ENCODE data around the gene ORC5. TPM values are rescaled to one million over a fixed set of nuclear protein-coding genes. Genes with fewer than 3 reads are reported as not detected.

The ORC5 gene
- polyA plus RNA-seq, 2 of the 4 experiments (the other 2 are of a cell fraction): 17.8 to 28.4 TPM

DNA sequence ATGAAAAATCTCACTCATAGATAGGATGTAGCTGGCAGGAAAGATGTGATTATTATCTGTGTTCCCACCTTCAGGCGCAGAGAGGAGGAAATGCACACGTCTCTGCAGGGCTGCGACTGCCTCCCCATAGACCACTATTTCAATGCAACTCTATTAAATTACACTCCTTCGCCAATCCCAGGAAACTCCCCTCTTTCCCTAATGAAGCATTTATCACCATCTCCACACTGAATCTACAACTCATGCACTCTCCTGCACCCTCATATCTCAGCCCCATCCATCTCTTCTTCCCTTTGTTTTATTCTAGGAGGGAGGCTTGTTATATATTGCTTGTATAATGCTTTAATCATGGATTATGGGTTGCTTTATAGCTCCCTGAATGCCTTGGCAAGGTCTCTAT is 116.6 kb downstream of the ORC5 start:
- Histone ChIP-seq H3K4me2 (no peak overlapping the region), H3K4me1 (no peaks in the 10 kb centered on the region), H3K27ac (no peak overlapping the region), H3K9me3 (no peaks in the 10 kb centered on the region), H3K4me3 (no peak overlapping the region)
- no peak for FAIRE-seq
- CTCF ChIA-PET: no interaction called here
- no peak for DNase-seq (ENCODE audit: low read depth in 1 of 2, low spot score in 1 of 2)
- POLR2A ChIA-PET: no interaction called here
- no peak for ATAC-seq
- 57% methylated on average over 4 of the region's 4 CpGs for WGBS (ENCODE audit: missing lambda C conversion rate)
- TF ChIP-seq CHD4 (IDR thresholded peaks at IDR 0.05; ENCODE audit: borderline replicate concordance): no peak
- no peak for TF ChIP-seq EP300 (IDR thresholded peaks at IDR 0.05)
- TF ChIP-seq ESRRA (IDR thresholded peaks at IDR 0.05; ENCODE audit: borderline replicate concordance, low read length): no peak
- no peak for TF ChIP-seq ZC3H11A (IDR thresholded peaks at IDR 0.05)
- no peak for TF ChIP-seq JUNB (IDR thresholded peaks at IDR 0.05)
- TF ChIP-seq MAZ (IDR thresholded peaks at IDR 0.05; ENCODE audit: borderline replicate concordance, low read depth, low read length): no peak

DNA sequence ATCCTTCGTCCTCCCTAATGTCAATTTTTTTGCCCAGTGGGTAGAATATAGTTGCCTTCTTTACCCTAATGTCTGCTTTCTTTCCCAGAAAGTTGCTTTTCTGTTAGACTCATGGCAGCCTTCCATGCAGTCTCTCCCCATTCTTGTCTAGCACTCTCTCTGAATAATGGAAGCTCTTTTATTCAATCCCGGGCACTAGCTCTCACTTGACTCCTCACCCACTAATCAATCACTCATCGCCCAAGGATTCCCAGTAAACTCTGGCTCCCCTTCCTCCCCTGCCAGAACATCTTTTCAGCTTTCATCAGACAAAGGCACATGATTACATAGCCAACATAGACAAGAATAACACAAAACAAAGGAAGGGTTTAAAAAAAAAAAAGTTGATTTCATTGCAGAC is 118.2 kb downstream of the ORC5 start:
- Histone ChIP-seq H3K9me3 (no peaks in the 10 kb centered on the region), H3K27ac (no peak overlapping the region), H3K4me1 (no peaks in the 10 kb centered on the region), H3K4me3 (no peak overlapping the region), H3K4me2 (no peak overlapping the region)
- TF ChIP-seq RCOR1 (IDR thresholded peaks at IDR 0.05; ENCODE audit: low read depth, low read length): no peak
- TF ChIP-seq, protein P1, sequence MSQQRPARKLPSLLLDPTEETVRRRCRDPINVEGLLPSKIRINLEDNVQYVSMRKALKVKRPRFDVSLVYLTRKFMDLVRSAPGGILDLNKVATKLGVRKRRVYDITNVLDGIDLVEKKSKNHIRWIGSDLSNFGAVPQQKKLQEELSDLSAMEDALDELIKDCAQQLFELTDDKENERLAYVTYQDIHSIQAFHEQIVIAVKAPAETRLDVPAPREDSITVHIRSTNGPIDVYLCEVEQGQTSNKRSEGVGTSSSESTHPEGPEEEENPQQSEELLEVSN (IDR thresholded peaks at IDR 0.05; ENCODE audit: borderline replicate concordance, low read depth): no peak
- TF ChIP-seq, protein P2, sequence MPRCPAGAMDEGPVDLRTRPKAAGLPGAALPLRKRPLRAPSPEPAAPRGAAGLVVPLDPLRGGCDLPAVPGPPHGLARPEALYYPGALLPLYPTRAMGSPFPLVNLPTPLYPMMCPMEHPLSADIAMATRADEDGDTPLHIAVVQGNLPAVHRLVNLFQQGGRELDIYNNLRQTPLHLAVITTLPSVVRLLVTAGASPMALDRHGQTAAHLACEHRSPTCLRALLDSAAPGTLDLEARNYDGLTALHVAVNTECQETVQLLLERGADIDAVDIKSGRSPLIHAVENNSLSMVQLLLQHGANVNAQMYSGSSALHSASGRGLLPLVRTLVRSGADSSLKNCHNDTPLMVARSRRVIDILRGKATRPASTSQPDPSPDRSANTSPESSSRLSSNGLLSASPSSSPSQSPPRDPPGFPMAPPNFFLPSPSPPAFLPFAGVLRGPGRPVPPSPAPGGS (IDR thresholded peaks at IDR 0.05): no peak
- TF ChIP-seq, protein P3, sequence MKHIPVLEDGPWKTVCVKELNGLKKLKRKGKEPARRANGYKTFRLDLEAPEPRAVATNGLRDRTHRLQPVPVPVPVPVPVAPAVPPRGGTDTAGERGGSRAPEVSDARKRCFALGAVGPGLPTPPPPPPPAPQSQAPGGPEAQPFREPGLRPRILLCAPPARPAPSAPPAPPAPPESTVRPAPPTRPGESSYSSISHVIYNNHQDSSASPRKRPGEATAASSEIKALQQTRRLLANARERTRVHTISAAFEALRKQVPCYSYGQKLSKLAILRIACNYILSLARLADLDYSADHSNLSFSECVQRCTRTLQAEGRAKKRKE (CRISPR knock-in tag; IDR thresholded peaks at IDR 0.05; ENCODE audit: low read depth): no peak
- no peak for TF ChIP-seq MAZ (IDR thresholded peaks at IDR 0.05; ENCODE audit: borderline replicate concordance, low read depth, low read length)
- TF ChIP-seq NPAS2 (CRISPR knock-in tag; IDR thresholded peaks at IDR 0.05; ENCODE audit: borderline replicate concordance): no peak
- no peak for ATAC-seq
- DNase-seq (ENCODE audit: low read depth in 1 of 2, low spot score in 1 of 2): no peak
- ChIA-PET POLR2A (no interaction called here), CTCF (no interaction called here)
- 13% methylated on average over 3 of the region's 3 CpGs for WGBS (ENCODE audit: missing lambda C conversion rate)
- no peak for FAIRE-seq

DNA sequence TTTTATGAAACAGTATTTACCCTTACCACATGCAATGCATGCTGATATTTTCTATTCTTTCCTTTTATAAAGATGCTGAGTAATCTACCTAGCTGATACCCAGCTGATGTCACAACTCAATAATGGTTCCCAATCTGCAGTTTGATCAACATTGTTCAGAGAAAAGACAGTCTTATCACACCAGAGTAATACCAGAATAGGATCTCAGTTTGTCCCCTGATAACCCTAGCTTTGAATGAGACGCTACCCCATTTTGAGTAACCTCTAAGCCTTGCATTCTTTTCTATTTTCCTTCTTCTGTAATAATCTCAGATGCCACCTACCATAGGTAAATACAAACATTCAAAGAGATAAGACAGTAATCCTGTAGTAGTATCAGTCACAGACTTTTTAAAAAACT is 118.8 kb downstream of the ORC5 start:
- ChIA-PET POLR2A (no interaction called here), CTCF (no interaction called here)
- FAIRE-seq (no peak), DNase-seq (ENCODE audit: low read depth in 1 of 2, low spot score in 1 of 2) (no peak), ATAC-seq (no peak)
- Histone ChIP-seq H3K4me2 (no peak overlapping the region), H3K9me3 (no peaks in the 10 kb centered on the region), H3K4me1 (no peaks in the 10 kb centered on the region), H3K4me3 (no peak overlapping the region), H3K27ac (no peak overlapping the region)
- TF ChIP-seq EP300 (IDR thresholded peaks at IDR 0.05) (no peak), ZNF302 (CRISPR knock-in tag; IDR thresholded peaks at IDR 0.05) (no peak), PHF8 (IDR thresholded peaks at IDR 0.05; ENCODE audit: borderline replicate concordance, low read depth) (no peak), KDM1A (IDR thresholded peaks at IDR 0.05; ENCODE audit: low read depth) (no peak)
- WGBS (ENCODE audit: missing lambda C conversion rate): 10% methylated on average over 1 of the region's 1 CpG

Other genes with a start within 250 kb of the ORC5 start
- not detected in 2 replicates for gene RELN, start 218.4 kb downstream of the ORC5 start, polyA plus RNA-seq (2011; rRNA removed)
- gene RELN, start 218.4 kb downstream of the ORC5 start, polyA plus RNA-seq (2017; fragmentation: RNase III; extraction: RNeasy Plus Mini Kit Qiagen cat#74134 plus additional on column Dnase treatment): not detected in 3 replicates
- gene LHFPL3, start 120.6 kb upstream of the ORC5 start, polyA plus RNA-seq (2011; rRNA removed): not detected in 2 replicates
- gene LHFPL3, start 120.6 kb upstream of the ORC5 start, polyA plus RNA-seq (2017; fragmentation: RNase III; extraction: RNeasy Plus Mini Kit Qiagen cat#74134 plus additional on column Dnase treatment): not detected in 3 replicates